Measurements from ENCODE around the gene EIF2S1.
"Not testable (repeated sequence)": the region's sequence is repeated elsewhere in the genome, so short reads cannot be mapped to it uniquely, and the experiment has no call there.

EIF2S1 gene

GRCh38 chr14:67359775-67360469 lies at the start of gene EIF2S1, which contains the start of gene ATP6V1D:
TSS of gene EIF2S1 (plus strand) at chr14:67360328. CDS start at chr14:67364768, 4,440 bp downstream.
TSS of gene ATP6V1D (minus strand) at chr14:67359804. CDS start at chr14:67359698, 106 bp downstream.
- DNase-seq (ENCODE audit: low read depth in 2 of 2) = peak; percentile 100

DNA sequence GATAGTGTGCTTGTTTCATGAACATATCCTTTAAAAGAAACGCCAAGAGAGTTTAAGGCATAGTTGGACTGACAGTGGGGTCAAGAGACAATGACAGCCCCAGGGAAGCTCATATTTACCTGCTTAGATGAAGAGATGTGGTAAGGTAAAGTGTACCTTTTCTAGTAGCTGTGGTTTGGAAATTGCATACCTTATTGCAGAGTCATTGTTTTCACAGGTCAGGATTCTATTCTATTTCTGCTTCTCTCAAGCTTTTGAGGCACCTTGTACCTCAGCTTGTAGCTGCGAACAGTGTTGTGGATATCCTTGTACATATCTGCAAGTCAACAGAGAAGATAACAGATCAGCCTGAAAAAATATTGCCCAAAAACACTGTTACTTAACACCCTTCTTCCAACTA lies 48.3 kb upstream of the EIF2S1 start:
- no peak for DNase-seq (ENCODE audit: low read depth in 2 of 2)

- no peak for DNase-seq (ENCODE audit: low read depth in 2 of 2)
Observed at GRCh38 chr14:67313153-67313552, 47.0 kb upstream of the EIF2S1 start.

DNA sequence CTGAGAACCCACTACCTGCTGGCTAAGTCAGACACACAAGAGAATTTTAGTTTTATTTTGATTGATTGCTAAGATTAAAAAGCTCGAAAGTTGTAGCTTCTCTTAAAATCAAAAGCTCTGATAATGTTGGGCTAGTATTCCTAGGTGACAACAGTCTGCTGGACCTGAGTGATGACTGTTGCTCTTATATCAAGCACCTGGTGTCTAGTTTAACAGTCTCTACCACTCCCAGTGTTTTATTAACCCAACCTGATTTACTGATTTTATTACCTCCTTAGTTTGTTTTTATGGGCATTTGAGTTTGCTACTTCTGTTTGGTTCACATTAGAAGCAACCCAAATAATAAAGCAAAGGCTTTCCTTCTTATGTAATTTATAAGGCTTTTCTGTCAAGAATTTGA lies 42.3 kb upstream of the EIF2S1 start:
- no peak for DNase-seq (ENCODE audit: low read depth in 2 of 2)

DNA sequence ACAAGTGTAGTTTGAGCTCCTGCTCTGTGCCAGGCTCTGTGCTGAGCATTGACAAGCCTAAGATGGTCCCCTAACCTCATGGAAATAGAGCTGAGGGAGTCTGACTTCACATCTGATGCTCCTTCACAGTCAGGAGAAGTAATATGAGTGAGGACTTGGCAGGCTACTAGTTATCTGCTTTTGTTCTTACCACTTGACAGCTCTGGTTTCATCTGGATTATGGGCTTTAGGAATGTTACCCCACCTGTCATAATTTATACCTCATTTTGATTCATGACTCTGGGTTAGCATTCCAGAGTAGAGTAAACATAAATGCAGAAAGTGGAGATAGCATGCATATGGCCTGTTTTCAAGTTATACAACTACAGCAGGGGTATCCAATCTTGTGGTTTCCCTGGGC lies 41.0 kb upstream of the EIF2S1 start:
- DNase-seq (ENCODE audit: low read depth in 2 of 2) = no peak

GRCh38 chr14:67329666-67330065 lies 30.5 kb upstream of the EIF2S1 start:
- DNase-seq (ENCODE audit: low read depth in 2 of 2) = not testable (repeated sequence)

- DNase-seq (ENCODE audit: low read depth in 2 of 2) = no peak
Observed at GRCh38 chr14:67331368-67332125, 28.6 kb upstream of the EIF2S1 start.

- no peak for DNase-seq (ENCODE audit: low read depth in 2 of 2)
Observed at GRCh38 chr14:67332468-67332867, 27.7 kb upstream of the EIF2S1 start.

DNA sequence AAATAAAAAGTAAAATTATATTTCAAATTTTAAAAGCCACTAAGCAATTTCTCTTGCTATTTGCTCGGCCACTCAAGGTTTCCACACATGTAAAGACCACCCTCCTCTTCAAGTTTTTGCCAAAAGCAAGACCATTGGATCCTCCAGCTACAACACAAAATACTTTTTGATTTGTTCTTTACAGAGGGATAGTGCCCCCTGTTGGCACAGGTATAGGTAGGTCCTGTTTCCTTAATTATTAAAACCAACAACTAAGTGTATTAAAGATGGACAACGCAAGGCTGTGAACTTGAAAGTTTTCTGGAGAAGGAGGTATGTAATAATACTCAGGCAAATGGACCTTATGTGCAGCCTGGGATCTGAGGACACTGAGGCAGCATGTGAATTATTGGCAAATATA lies 24.3 kb upstream of the EIF2S1 start:
- no peak for DNase-seq (ENCODE audit: low read depth in 2 of 2)

DNA sequence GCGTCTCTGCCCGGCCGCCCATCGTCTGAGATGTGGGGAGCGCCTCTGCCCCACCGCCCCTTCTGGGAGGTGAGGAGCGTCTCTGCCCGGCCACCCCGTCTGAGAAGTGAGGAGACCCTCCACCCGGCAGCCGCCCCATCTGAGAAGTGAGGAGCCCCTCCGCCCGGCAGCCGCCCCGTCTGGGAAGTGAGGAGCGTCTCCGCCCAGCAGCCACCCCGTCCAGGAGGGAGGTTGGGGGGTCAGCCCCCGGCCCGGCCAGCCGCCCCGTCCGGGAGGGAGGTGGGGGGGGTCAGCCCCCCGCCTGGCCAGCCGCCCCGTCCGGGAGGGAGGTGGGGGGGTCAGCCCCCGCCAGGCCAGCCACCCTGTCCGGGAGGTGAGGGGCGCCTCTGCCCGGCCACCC lies 18.9 kb upstream of the EIF2S1 start:
- DNase-seq (ENCODE audit: low read depth in 2 of 2) = not testable (repeated sequence)

DNA sequence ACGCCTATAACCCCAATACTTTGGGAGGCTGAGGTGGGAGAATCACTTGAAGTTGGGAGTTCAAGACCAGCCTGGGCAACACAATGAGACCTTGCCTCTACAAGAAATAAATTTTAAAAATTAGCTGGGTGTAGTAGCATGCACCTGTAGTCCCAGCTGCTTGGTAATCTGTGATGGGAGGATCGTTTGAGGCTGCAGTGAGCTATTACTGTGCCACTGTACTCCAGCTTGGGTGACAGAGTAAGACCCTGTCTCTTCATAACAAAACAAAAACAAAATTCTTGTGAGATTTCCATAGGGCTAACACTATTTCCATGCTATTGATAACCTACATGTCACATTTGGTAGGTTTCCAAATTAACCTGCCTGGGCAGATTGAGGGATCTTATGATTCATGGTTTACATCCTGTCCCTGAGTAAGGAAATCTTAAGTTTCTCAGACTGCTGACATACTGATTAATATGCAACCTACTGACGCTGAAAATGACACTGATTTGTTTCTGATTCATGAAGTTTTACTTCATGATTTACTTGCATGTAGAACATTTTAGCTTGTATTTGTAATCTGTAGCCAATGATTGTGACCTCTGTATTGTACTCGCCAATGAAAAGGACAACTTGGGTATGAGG lies 16.4 kb upstream of the EIF2S1 start:
- no peak for DNase-seq (ENCODE audit: low read depth in 2 of 2)

DNA sequence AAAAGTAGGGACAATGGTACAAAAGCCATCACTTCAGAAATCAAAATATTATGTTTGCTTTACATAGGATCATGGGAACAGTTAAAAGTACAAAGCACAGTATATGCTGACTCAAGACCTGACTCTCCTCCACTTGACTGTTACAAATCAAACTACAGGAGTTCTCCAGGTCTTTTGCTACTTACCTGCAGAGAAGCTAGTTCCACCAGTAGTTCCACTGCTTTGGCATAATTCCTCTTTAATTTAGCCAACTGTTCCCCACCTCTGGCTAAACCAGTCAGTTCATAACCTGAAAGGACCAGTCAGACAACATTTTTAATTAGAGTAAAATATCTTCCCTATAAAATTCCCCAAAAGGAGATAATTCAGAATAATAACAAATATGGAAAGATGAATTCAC lies 14.5 kb upstream of the EIF2S1 start:
- no peak for DNase-seq (ENCODE audit: low read depth in 2 of 2)

- no peak for DNase-seq (ENCODE audit: low read depth in 2 of 2)
Observed at GRCh38 chr14:67352055-67352454, 8.1 kb upstream of the EIF2S1 start.

GRCh38 chr14:67357186-67357968 lies 2.8 kb upstream of the EIF2S1 start:
- DNase-seq (ENCODE audit: low read depth in 2 of 2) = no peak

DNA sequence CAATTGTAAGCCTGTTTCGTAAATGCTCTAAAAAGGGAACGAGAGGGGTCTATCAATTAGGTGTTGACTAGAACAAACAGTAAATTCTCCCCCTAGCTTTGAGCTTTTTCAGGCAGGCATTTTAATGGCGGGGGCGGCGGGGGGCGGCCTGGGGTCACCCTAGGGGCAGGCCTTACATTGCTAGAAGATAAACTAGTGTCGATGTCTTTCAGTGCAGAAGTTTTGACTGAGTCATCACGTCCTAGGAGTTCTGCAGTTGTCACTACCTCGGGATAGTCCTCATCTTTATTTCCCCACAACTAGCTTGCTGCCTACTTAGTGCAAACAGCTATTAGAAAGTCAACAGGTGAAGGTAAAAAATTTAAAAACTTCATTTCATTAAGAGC lies 2.2 kb upstream of the EIF2S1 start:
- DNase-seq (ENCODE audit: low read depth in 2 of 2) = no peak

DNA sequence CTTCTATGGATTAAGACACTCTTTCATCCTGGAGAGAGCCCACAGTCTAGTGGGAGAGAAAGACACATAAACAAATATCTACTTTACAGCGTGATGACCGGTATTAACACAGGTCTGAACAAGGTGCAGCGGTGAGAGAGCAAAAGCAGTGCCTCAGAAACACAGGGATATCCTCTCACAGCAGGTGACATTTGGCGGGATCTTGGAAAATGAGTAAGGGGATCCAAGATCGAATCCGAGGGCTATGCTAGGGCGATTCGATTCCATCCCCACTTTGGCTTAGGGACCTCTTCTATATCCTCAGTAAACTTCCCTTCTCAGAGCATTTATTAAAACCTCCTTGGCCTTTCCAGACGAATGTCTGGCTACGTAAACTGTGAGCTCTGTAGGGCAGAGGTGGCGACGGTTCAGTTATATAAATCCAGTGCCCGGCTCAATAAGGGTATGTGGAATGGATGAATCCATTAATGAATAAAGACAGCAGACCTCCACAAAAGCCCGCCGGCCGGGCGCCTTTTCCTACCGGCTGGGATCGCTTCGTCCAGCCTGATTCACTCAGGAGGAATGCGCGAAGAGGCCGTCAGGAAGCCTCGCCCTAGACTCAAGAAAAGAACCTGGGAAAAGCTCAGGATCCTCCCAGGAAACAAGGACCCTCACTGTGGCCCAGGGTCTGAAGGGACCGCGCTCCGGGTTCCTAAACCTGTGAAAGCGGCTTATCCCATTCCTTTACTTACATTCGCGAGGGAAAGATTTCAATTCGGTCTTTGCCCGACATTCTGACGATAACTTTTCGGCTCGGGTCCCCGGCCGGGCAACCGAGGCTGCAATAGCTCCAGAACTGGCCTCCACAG lies 979 bp upstream of the EIF2S1 start:
- DNase-seq (ENCODE audit: low read depth in 2 of 2) = no peak

GRCh38 chr14:67360470-67361206 lies 510 bp downstream of the EIF2S1 start:
- DNase-seq (ENCODE audit: low read depth in 2 of 2) = peak in 1 of 2 donors; percentile 15

DNA sequence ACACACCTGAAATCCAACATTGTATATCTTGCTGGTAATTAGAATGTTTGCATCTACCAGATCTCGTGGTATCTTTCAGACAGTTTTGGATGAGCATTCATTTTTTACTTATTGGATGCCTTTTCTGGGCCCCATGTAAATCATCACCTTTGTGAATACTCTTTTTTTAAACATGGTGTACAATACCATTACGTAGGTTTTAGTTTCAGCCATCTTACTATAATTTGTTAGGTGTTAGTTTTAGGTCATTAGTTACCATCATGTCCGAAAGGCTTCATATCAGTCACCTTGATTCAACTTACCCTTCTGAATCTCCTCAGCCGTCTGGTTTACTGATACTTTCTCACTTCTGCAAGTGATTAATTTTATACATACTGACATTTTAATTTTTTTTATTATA lies 5.3 kb downstream of the EIF2S1 start:
- no peak for DNase-seq (ENCODE audit: low read depth in 2 of 2)

- no peak for DNase-seq (ENCODE audit: low read depth in 2 of 2)
Observed at GRCh38 chr14:67370830-67371229, 10.7 kb downstream of the EIF2S1 start.
